ENCODE measurements around the gene GIPC1.

GIPC1 gene

DNA sequence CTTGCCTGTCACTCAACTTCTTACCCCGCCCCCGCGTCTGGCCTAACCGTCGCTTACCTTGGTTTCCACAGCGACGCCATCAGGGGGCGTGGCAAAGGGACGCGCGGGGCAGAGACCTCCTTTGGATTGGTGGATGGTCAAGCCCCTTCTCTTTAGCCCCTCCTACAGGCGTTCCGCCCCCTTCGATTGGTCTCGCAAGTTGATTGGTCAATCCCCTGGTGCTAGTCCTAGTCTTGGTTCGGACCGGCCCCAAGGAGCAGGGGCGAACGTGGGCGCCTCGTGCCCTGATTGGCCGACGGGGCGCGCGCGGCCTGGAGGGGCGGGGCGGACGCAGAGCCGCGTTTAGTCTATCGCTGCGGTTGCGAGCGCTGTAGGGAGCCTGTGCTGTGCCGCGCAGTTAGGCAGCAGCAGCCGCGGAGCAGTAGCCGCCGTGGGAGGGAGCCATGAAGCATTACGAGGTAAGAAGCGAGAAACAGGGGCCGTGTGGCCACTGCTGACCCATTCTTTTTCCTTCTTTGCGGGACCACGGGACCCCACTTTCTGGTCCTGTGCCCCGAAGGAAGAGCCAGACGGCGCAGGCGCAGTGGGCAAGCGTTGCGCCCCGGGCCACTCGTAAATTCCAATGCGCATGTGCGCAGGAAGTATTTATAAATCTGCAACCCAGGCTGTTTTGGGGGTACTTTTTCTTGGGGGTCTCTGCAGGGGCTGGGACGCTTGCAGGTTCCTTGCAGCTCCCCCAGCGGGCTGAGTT is 33.5 kb upstream of the GIPC1 start, which contains the start of gene TECR:
Gene TECR, plus strand, starts transcription at position 341 of the 751 bp plus-strand sequence. Its CDS starts 103 bp downstream, at position 444.
- ChIA-PET CTCF (interaction anchor here (1.1 to 2.8 kb wide), 3 partner anchors 8 to 27 kb away, joined by 3 to 10 read pairs (median 5); partner anchors contain the start of gene DNAJB1), POLR2A (interaction anchor here (1.0 kb wide), 1 partner anchor 11 kb away, joined by 3 read pairs; the partner anchor contains the start of gene DNAJB1)
- peak; percentile 99 for DNase-seq (ENCODE audit: extremely low spot score)
- TF ChIP-seq, protein P1, sequence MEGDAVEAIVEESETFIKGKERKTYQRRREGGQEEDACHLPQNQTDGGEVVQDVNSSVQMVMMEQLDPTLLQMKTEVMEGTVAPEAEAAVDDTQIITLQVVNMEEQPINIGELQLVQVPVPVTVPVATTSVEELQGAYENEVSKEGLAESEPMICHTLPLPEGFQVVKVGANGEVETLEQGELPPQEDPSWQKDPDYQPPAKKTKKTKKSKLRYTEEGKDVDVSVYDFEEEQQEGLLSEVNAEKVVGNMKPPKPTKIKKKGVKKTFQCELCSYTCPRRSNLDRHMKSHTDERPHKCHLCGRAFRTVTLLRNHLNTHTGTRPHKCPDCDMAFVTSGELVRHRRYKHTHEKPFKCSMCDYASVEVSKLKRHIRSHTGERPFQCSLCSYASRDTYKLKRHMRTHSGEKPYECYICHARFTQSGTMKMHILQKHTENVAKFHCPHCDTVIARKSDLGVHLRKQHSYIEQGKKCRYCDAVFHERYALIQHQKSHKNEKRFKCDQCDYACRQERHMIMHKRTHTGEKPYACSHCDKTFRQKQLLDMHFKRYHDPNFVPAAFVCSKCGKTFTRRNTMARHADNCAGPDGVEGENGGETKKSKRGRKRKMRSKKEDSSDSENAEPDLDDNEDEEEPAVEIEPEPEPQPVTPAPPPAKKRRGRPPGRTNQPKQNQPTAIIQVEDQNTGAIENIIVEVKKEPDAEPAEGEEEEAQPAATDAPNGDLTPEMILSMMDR (IDR thresholded peaks at IDR 0.05; ENCODE audit: control extremely low read depth, extremely low read depth, low read depth, missing control alignments): no peak

- no peak for DNase-seq (ENCODE audit: extremely low spot score)
- TF ChIP-seq, protein P1 (IDR thresholded peaks at IDR 0.05; ENCODE audit: control extremely low read depth, extremely low read depth, low read depth, missing control alignments): no peak
- ChIA-PET POLR2A (interaction anchor here (1.9 kb wide), 1 partner anchor 10 kb away, joined by 9 read pairs; the partner anchor contains the start of gene DNAJB1), CTCF (interaction anchor here (1.1 to 2.8 kb wide), 2 partner anchors 9 to 11 kb away, joined by 3 to 10 read pairs; partner anchors contain the start of gene DNAJB1)
Observed at GRCh38 chr19:14528419-14529253, 32.7 kb upstream of the GIPC1 start.

DNA sequence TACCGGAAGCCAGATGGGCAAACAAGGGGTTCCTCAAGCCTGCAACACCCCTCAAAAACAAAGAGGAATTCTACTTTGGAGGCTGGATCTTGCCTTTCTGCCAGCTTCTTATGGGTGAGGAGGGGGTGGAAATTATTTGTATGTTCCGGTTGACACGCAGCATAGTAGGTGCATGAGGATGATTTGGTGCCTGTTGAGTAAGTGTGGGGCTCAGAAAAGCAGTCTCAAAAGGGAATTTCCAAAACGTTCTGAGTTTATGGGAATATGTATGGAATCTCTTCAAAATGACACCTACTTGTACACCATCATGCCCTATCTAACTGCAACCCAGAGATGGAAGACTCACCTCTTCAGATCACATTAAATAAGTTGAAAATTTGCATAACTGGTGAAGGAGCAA is 30.5 kb upstream of the GIPC1 start:
- TF ChIP-seq, protein P1 (IDR thresholded peaks at IDR 0.05; ENCODE audit: control extremely low read depth, extremely low read depth, low read depth, missing control alignments): no peak
- ChIA-PET CTCF (interaction anchor here (1.2 to 2.8 kb wide), 2 partner anchors 9 to 46 kb away, joined by 3 to 10 read pairs; partner anchors contain the start of gene DNAJB1), POLR2A (interaction anchor here (0.6 kb wide), 1 partner anchor 61 kb away, joined by 3 read pairs; no protein-coding TSS in a partner anchor)
- no peak for DNase-seq (ENCODE audit: extremely low spot score)

DNA sequence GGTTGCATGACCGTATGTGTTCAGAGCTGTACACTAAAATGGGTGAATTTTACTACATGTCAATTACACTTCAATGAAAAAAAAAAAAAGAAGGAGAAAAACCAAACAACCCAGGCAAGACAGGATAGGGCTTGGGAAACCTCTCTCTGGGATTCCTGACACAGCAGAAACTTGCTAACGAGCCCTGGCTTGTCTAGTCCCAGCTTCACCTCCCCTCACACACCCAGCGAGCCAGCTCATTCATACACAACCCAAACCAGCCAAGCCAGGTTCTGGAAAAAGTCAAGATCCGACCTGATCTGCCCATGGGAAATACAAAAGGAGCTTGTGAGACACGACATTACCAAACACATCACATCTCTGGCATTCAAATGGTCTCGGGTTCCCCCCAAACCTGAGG is 29.8 kb upstream of the GIPC1 start:
- CTCF ChIA-PET: interaction anchor here (1.2 kb wide), 1 partner anchor 45 kb away, joined by 3 read pairs; no protein-coding TSS in a partner anchor
- no peak for DNase-seq (ENCODE audit: extremely low spot score)
- TF ChIP-seq, protein P1 (IDR thresholded peaks at IDR 0.05; ENCODE audit: control extremely low read depth, extremely low read depth, low read depth, missing control alignments): no peak
- POLR2A ChIA-PET: interaction anchor here (0.6 kb wide), 2 partner anchors 60 to 111 kb away, joined by 3 read pairs; no protein-coding TSS in a partner anchor

- CTCF ChIA-PET: interaction anchor here (1.0 to 1.4 kb wide), 3 partner anchors 14 to 384 kb away, joined by 3 to 4 read pairs (median 3); partner anchors contain the start of gene ASF1B
- POLR2A ChIA-PET: no interaction called here
- TF ChIP-seq, protein P1 (IDR thresholded peaks at IDR 0.05; ENCODE audit: control extremely low read depth, extremely low read depth, low read depth, missing control alignments): no peak
- DNase-seq (ENCODE audit: extremely low spot score): no peak
Observed at GRCh38 chr19:14520543-14520942, 24.6 kb upstream of the GIPC1 start.
